DND-41 (cell line): ENCODE data around the gene TRIOBP.

ENCODE experiments used
- EZH2 ChIP-seq: IDR thresholded peaks from 3 replicates; pipeline ENCODE4 v1.6.1; 2012; ENCODE audit warnings: borderline replicate concordance, low read depth, mild to moderate bottlenecking, moderate library complexity, low read length, inconsistent platforms; ENCODE audit not compliant: severe bottlenecking
- TF ChIP-seq, protein P1 (sequence below): IDR thresholded peaks from 2 replicates; pipeline ENCODE4 v1.5.1; 2012; ENCODE audit warnings: borderline replicate concordance, low read length, moderate library complexity, mild to moderate bottlenecking; ENCODE audit not compliant: poor library complexity, severe bottlenecking; ENCODE audit errors: extremely low read depth

DNA sequence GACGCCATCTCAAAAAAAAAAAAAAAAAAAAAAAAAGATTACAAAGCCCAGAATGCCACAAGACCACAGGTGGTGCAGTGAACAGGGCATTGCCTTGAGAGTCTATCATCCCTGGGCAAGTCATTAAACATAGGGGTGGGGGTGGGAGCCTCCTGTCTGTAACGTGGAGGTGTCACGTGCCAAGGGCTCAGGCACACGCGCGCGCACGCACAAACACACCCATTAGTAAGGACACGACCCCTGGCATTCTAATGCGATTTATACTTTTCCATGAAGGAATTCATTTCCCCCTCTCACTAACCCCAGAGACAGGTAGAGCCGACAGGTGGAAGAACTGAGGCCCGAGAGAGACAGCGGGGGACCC is 105.1 kb downstream of the TRIOBP start:
- TF ChIP-seq, protein P1, sequence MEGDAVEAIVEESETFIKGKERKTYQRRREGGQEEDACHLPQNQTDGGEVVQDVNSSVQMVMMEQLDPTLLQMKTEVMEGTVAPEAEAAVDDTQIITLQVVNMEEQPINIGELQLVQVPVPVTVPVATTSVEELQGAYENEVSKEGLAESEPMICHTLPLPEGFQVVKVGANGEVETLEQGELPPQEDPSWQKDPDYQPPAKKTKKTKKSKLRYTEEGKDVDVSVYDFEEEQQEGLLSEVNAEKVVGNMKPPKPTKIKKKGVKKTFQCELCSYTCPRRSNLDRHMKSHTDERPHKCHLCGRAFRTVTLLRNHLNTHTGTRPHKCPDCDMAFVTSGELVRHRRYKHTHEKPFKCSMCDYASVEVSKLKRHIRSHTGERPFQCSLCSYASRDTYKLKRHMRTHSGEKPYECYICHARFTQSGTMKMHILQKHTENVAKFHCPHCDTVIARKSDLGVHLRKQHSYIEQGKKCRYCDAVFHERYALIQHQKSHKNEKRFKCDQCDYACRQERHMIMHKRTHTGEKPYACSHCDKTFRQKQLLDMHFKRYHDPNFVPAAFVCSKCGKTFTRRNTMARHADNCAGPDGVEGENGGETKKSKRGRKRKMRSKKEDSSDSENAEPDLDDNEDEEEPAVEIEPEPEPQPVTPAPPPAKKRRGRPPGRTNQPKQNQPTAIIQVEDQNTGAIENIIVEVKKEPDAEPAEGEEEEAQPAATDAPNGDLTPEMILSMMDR = no peak
- no peak for TF ChIP-seq EZH2
